ENCODE results near the gene CTDP1. TPM values are rescaled to one million over a fixed set of nuclear protein-coding genes. Genes with fewer than 3 reads are reported as not detected.

Gene CTDP1
- total RNA-seq, 1 donor from 2014 or later = 43.3 TPM

DNA sequence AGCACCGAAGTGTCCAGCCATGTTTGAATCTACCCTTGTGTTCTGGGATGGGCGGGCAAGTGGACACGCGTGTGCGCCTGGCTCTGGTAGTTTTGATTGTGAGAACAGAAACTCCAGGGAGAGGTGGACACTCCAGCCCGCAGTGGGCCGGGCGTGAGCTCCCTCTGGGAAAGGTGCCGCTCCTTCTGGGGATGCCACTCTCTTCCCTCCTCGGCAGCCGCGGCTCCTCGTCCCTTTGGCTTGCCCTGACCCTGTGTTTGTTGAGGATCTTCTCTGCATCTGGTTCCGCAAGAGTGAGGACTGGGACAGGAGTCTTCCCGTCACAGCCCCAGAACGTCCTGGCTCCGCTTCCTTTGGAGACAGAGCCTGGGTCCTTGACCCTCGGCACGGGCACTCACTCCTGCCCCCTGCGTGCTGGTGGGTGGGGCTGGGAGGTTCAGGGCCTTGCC lies 1.3 kb downstream of the CTDP1 start:
- H3K4me3 Mint-ChIP-seq (ENCODE audit: low read depth) = peak overlapping the region; percentile 89
- DNase-seq (ENCODE audit: low spot score) = no peak
- H3K9me3 Mint-ChIP-seq = no peaks in the 10 kb centered on the region
- no peaks in the 10 kb centered on the region for H3K27me3 Mint-ChIP-seq (ENCODE audit: low read depth)
- peaks cover 67% of the 10 kb centered on the region for H3K36me3 Mint-ChIP-seq (ENCODE audit: low read depth)
- peak overlapping the region; percentile 85 for H3K27ac Mint-ChIP-seq
- intact Hi-C loops (cut with micrococcal nuclease) = loop anchor here (5.0 to 10.0 kb wide), 3 partner anchors 214 to 426 kb away; partner anchors contain the start of genes ADNP2 and HSBP1L1
- peaks cover 72% of the 10 kb centered on the region for H3K4me1 Mint-ChIP-seq (ENCODE audit: low read depth)

DNA sequence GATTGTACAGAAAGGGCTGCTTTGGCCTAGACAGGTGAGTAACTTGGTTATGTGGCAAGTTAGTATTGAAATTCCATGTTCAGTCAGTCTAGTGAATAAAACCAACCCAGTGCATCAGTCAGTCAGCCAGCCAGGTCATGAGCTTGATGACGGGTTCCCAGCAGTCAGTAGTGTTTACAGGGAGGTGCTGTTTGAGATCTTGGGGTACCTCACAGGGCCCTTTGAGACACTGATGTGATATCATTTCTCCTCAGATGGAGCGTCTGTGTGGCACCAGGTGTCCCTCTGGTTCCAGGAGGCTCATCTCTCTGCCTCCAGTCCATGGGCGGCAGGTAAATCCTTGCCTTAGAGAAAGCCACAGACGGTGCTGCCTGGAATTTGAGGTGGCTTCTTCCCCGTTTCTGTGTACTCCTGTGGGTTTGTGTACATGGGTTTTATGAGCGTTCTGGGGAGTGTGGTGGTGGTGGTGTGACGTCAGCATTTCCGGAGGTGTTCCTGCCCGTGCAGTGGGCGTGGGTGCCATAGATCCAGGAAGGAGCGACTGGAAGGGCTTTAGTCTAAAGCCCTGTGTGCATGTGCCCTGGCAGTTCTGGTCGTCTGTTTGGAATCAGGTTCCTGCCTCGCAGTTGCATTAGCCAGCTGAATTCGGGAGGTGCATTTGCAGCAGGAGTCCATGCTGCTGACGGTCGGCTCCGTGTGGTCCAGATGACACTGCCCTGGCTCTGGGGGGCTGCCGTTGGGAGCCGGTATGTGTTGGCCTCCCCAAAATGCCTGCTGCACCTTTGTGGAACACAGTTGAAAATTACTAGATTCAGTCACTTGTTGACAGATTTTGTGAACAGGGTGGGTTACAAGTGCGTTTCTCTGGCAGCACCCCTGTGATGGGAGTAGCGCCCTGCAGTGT lies 2.1 kb downstream of the CTDP1 start:
- no peaks in the 10 kb centered on the region for H3K27me3 Mint-ChIP-seq (ENCODE audit: low read depth)
- intact Hi-C loops (cut with micrococcal nuclease) = loop anchor here (5.0 to 10.0 kb wide), 3 partner anchors 213 to 426 kb away; partner anchors contain the start of genes ADNP2 and HSBP1L1
- no peaks in the 10 kb centered on the region for H3K9me3 Mint-ChIP-seq
- H3K27ac Mint-ChIP-seq = peak overlapping the region; percentile 85
- DNase-seq (ENCODE audit: low spot score) = peak; percentile 65
- peaks cover 65% of the 10 kb centered on the region for H3K36me3 Mint-ChIP-seq (ENCODE audit: low read depth)
- peak overlapping the region; percentile 89 for H3K4me3 Mint-ChIP-seq (ENCODE audit: low read depth)
- H3K4me1 Mint-ChIP-seq (ENCODE audit: low read depth) = peaks cover 77% of the 10 kb centered on the region

DNA sequence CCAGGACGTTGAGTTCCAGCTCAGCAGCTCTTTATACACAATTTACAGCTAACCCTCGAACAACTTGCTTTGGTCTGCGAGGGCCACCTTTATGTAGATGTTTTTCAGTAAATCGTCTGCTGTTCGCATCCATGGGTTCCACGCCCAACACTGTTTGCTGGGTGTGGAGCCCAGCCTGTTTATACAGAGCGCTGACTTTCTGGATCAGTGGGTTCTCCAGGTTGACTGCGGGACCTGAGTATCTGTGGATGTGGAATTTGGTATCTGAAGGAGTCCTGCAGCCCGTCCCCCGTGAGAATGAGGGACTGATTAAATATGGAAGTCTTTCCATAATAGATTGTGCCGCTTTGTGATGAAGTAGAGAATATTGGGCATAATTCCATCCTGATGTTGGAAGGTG lies 2.9 kb downstream of the CTDP1 start:
- peak overlapping the region; percentile 72 for H3K4me3 Mint-ChIP-seq (ENCODE audit: low read depth)
- H3K27ac Mint-ChIP-seq = peak overlapping the region; percentile 84
- H3K4me1 Mint-ChIP-seq (ENCODE audit: low read depth) = peaks cover 69% of the 10 kb centered on the region
- intact Hi-C loops (cut with micrococcal nuclease) = loop anchor here (5.0 to 10.0 kb wide), 3 partner anchors 212 to 425 kb away; partner anchors contain the start of genes ADNP2 and HSBP1L1
- H3K9me3 Mint-ChIP-seq = no peaks in the 10 kb centered on the region
- no peaks in the 10 kb centered on the region for H3K27me3 Mint-ChIP-seq (ENCODE audit: low read depth)
- H3K36me3 Mint-ChIP-seq (ENCODE audit: low read depth) = peaks cover 58% of the 10 kb centered on the region
- no peak for DNase-seq (ENCODE audit: low spot score)

DNA sequence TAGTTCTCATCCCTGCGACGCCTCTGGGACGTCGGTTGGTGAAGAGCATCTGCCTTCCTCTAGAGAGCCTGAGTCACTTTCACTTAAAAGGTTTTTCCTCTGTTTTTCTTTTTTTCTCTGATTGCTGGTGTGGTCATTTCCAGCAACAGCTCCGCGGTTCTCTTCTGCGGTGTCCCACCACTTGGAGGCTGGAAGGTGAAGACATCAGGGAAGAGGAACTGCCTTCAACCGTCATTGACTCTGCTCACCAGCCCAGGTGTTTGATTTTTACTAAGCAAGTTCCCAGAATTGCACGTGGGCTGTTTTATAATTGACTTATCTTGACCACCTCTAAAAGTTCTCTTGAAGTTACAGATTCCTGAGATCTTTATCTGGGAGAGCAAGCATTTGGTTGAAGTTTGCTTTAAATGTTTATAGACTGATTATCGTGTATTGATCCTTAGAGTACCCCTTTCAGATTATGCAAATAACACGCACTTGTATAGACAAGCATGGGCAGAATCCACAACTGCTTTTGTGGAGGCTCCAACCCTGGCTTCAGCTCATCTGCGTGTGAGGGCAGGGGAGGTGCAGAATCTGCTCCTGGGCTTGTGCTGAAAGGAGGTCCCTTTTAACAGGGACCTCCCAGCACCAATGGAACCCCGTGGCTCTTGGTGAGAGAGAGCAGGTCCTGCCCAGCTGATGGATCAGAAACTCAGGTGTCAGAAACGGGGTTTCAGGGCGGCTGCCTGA lies 3.5 kb downstream of the CTDP1 start:
- peak overlapping the region; percentile 84 for H3K27ac Mint-ChIP-seq
- H3K36me3 Mint-ChIP-seq (ENCODE audit: low read depth) = peaks cover 55% of the 10 kb centered on the region
- peak overlapping the region; percentile 72 for H3K4me3 Mint-ChIP-seq (ENCODE audit: low read depth)

DNA sequence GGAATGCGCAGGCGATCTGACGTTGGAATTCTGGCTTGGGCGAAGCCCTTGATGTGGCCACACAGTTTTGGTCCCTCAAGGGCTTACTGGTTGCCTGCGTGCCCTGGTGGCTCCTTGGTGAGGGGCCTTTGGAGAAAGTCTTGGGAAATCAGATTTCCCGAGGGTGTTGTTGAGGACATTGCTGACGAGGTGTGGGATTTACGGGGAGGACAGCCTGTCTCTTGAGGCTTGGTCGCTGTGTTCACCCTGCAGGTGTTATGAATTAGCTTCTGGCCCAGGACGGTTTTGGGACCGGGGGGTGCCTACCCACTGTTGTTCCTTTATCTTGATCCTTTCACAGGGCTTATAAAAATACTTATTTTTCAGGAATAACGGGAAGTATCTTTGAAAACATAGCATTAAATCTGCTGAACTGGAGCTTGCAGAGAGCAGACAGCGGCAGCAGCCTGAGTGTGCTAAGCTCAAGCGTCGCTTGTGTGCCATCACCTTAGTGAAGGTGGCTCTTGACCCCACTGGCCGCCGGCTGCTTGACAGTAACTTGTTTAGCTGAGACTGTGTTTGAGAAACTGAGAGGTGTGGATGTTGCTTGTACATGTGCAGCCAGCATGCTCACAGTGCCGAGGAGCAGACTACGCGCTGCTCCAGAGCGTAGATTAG lies 4.2 kb downstream of the CTDP1 start:
- no peaks in the 10 kb centered on the region for H3K9me3 Mint-ChIP-seq
- intact Hi-C loops (cut with micrococcal nuclease) = loop anchor here (5.0 to 10.0 kb wide), 3 partner anchors 211 to 424 kb away; partner anchors contain the start of genes ADNP2 and HSBP1L1
- peaks cover 57% of the 10 kb centered on the region for H3K36me3 Mint-ChIP-seq (ENCODE audit: low read depth)
- H3K27me3 Mint-ChIP-seq (ENCODE audit: low read depth) = no peaks in the 10 kb centered on the region
- peaks cover 64% of the 10 kb centered on the region for H3K4me1 Mint-ChIP-seq (ENCODE audit: low read depth)
- H3K27ac Mint-ChIP-seq = peak overlapping the region; percentile 84
- peak overlapping the region; percentile 72 for H3K4me3 Mint-ChIP-seq (ENCODE audit: low read depth)
- DNase-seq (ENCODE audit: low spot score) = no peak

More for the DNA sequence above, 3.5 kb downstream of the CTDP1 start:
- intact Hi-C loops (cut with micrococcal nuclease) = loop anchor here (5.0 to 10.0 kb wide), 3 partner anchors 212 to 424 kb away; partner anchors contain the start of genes ADNP2 and HSBP1L1
- Mint-ChIP-seq H3K27me3 (ENCODE audit: low read depth) (no peaks in the 10 kb centered on the region), H3K9me3 (no peaks in the 10 kb centered on the region), H3K4me1 (ENCODE audit: low read depth) (peaks cover 68% of the 10 kb centered on the region)
- DNase-seq (ENCODE audit: low spot score) = no peak

DNA sequence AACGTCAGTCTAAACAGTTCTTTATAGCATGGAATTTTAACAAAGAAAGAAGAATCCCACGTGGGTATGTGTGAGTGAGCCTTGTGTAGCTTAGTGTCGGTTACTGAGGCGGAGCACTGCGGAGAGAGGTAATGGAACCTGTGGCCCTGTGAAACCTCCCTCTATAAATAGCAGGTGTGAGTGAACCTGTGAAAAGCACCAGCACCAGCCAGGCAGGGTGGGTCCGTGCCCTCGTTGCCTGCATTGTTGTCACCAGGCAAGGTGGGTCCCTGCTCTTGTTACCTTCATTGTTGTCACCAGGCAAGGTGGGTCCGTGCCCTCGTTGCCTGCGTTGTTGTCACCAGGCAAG lies 4.7 kb downstream of the CTDP1 start:
- Mint-ChIP-seq H3K36me3 (ENCODE audit: low read depth) (peaks cover 61% of the 10 kb centered on the region), H3K9me3 (no peaks in the 10 kb centered on the region), H3K27ac (no peak overlapping the region), H3K27me3 (ENCODE audit: low read depth) (no peaks in the 10 kb centered on the region), H3K4me3 (ENCODE audit: low read depth) (peak overlapping the region; percentile 51), H3K4me1 (ENCODE audit: low read depth) (peaks cover 64% of the 10 kb centered on the region)
- DNase-seq (ENCODE audit: low spot score) = no peak
- intact Hi-C loops (cut with micrococcal nuclease) = loop anchor here (5.0 to 10.0 kb wide), 3 partner anchors 211 to 423 kb away; partner anchors contain the start of genes ADNP2 and HSBP1L1

DNA sequence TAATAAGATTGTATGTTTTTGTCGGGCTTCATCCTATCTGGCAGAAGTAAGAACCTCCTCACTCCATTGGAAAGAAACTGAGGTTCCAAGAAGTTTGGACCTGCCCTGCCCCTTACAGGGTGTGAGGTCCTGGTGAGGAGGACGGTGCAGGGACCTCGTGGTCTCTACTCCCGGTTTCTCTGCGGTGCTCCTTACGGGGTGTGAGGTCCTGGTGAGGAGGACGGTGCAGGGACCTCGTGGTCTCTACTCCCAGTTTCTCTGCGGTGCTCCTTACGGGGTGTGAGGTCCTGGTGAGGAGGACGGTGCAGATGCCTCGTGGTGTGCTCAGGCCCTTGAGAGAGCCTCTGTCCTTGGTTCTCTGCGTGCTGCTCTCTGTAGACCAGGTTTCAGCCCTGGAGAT lies 5.2 kb downstream of the CTDP1 start:
- DNase-seq (ENCODE audit: low spot score) = no peak
- H3K36me3 Mint-ChIP-seq (ENCODE audit: low read depth) = peaks cover 61% of the 10 kb centered on the region
- peaks cover 64% of the 10 kb centered on the region for H3K4me1 Mint-ChIP-seq (ENCODE audit: low read depth)

DNA sequence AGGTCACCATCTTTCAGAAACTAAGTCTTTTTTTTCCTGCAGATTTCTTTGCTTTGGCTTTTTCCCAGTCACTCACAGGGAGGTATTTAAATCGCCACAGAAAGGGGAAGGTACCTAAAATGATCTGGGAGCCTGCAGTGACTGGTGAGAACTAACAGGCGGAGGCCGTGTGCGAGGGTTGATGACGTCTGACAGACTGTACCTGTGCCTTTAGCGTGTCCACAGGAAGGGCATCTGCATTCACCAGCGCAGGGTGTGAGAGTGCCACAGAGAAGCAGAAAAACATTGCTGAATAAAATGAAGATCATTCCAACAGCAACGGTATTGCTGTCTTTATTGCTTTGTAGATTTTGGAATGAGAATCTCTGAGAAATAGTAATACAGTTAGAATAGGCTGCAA lies 5.7 kb downstream of the CTDP1 start:
- Mint-ChIP-seq H3K4me3 (ENCODE audit: low read depth) (no peak overlapping the region), H3K9me3 (no peaks in the 10 kb centered on the region), H3K36me3 (ENCODE audit: low read depth) (peaks cover 61% of the 10 kb centered on the region), H3K4me1 (ENCODE audit: low read depth) (peaks cover 64% of the 10 kb centered on the region), H3K27ac (no peak overlapping the region), H3K27me3 (ENCODE audit: low read depth) (no peaks in the 10 kb centered on the region)
- intact Hi-C loops (cut with micrococcal nuclease) = loop anchor here (10.0 kb wide), 1 partner anchor 210 kb away; no protein-coding TSS in a partner anchor
- DNase-seq (ENCODE audit: low spot score) = no peak

More for the DNA sequence above, 5.2 kb downstream of the CTDP1 start:
- no peaks in the 10 kb centered on the region for H3K9me3 Mint-ChIP-seq
- intact Hi-C loops (cut with micrococcal nuclease) = loop anchor here (5.0 to 10.0 kb wide), 3 partner anchors 210 to 423 kb away; partner anchors contain the start of genes ADNP2 and HSBP1L1
- H3K27ac Mint-ChIP-seq = no peak overlapping the region
- no peak overlapping the region for H3K4me3 Mint-ChIP-seq (ENCODE audit: low read depth)
- H3K27me3 Mint-ChIP-seq (ENCODE audit: low read depth) = no peaks in the 10 kb centered on the region

DNA sequence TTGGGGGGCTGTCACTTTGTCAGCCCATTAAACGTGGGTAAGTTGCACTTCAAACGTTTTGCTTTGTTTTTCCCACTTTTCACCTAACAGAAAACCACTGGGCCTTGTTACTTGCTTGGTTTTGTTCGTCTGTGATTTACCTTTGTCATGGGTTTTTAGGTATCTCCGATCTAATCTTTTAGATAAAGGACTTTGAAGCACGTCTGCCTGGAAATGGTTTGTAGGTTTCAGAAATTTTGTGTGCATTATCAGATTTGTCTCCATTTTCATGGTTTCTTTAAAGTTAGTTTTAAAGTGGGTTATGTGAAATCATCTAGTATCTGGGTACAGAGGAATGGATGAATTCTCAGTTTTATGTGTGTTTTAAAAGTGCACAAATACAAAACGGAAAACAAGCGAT lies 6.4 kb downstream of the CTDP1 start:
- intact Hi-C loops (cut with micrococcal nuclease) = loop anchor here (10.0 kb wide), 1 partner anchor 209 kb away; no protein-coding TSS in a partner anchor
- peaks cover 56% of the 10 kb centered on the region for H3K36me3 Mint-ChIP-seq (ENCODE audit: low read depth)
- H3K27me3 Mint-ChIP-seq (ENCODE audit: low read depth) = no peaks in the 10 kb centered on the region
- peak overlapping the region; percentile 48 for H3K27ac Mint-ChIP-seq
- H3K4me3 Mint-ChIP-seq (ENCODE audit: low read depth) = peak overlapping the region; percentile 3
- H3K4me1 Mint-ChIP-seq (ENCODE audit: low read depth) = peaks cover 58% of the 10 kb centered on the region
- no peak for DNase-seq (ENCODE audit: low spot score)
- H3K9me3 Mint-ChIP-seq = no peaks in the 10 kb centered on the region

DNA sequence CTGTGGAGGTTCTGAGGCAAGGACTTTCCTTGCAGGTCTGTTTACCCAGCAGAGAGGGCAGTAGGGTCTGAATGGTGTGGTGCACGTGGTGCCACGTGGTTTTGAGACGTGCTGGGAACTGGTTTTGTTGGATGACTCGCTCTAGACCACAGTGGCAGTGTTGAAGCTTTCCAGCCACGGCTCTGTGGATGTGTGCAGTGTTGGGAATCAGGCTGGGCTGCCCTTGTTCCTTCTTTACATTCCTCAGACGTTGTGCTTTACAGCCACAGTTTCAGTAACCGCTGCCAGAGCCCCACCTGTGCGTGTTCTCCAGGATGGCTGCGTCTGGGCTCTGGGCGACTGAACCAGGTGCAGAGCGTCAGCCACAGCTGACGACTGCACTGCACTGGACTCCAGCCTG lies 8.2 kb downstream of the CTDP1 start:
- DNase-seq (ENCODE audit: low spot score) = no peak
- Mint-ChIP-seq H3K27ac (no peak overlapping the region), H3K4me1 (ENCODE audit: low read depth) (peaks cover 41% of the 10 kb centered on the region)

DNA sequence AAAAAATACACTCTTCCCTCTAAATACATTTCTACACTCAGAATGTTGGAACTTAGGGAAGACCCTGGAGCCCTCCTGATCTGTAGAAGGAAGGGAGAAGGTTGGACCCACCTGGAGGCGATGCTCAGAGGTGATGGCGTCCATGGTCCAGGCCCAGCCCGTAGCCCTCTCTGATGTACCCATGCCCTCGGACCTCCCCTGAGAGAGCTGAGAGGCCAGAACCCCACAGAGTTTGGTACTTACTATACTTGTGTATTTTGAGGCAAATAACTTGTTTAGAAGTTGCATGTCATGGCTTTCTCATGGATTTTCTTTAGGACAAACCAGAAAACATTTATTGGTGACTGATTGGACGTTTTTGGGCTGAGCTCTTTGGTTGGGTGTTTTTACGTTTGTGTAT lies 10.5 kb downstream of the CTDP1 start:
- Mint-ChIP-seq H3K9me3 (no peaks in the 10 kb centered on the region), H3K27ac (no peak overlapping the region), H3K36me3 (ENCODE audit: low read depth) (peaks cover 19% of the 10 kb centered on the region), H3K4me1 (ENCODE audit: low read depth) (peaks cover 18% of the 10 kb centered on the region), H3K27me3 (ENCODE audit: low read depth) (no peaks in the 10 kb centered on the region), H3K4me3 (ENCODE audit: low read depth) (no peak overlapping the region)
- DNase-seq (ENCODE audit: low spot score) = no peak
- intact Hi-C loops (cut with micrococcal nuclease) = no loop called here

More for the DNA sequence above, 8.2 kb downstream of the CTDP1 start:
- Mint-ChIP-seq H3K9me3 (no peaks in the 10 kb centered on the region), H3K27me3 (ENCODE audit: low read depth) (no peaks in the 10 kb centered on the region), H3K36me3 (ENCODE audit: low read depth) (peaks cover 37% of the 10 kb centered on the region), H3K4me3 (ENCODE audit: low read depth) (no peak overlapping the region)
- intact Hi-C loops (cut with micrococcal nuclease) = loop anchor here (10.0 kb wide), 1 partner anchor 207 kb away; no protein-coding TSS in a partner anchor
